ENCODE results near the gene SSTR3.
A peak's percentile ranks its signal among the peaks of the same experiment; 100 is the strongest.
"Not testable (repeated sequence)": the region's sequence is repeated elsewhere in the genome, so short reads cannot be mapped to it uniquely, and the experiment has no call there.

Gene SSTR3

DNA sequence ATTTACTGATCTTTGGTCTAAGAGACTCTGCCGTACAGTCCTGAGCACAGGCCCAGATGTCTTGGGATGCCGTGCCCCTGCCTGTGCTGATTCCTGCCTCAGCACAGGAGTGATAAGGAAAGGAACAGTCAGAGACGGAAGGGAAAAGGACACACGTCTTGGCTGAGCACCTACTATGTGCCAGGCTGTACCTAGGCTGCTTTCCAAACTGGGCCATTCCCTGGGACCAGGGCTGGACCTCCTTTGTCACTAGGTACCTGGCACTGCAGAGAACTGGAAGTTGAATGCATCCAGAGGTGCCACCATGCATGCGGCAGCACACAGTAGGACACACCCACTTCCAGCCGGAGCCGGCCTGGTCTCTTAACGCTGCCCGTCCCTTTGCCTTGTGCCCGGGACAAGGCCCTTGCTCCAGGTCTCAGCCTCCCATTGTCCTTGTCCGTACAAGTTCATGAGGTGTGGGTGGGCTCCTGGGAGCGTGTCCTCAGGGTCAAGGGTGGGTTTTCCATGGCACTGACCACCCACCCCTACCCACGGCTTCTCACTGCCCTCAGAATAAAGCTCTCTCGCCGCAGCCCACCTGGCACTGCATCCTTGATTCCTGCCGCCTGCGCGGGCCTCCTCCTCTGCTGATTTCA is 1.1 kb upstream of the SSTR3 start:
- DNase-seq, result no peak

DNA sequence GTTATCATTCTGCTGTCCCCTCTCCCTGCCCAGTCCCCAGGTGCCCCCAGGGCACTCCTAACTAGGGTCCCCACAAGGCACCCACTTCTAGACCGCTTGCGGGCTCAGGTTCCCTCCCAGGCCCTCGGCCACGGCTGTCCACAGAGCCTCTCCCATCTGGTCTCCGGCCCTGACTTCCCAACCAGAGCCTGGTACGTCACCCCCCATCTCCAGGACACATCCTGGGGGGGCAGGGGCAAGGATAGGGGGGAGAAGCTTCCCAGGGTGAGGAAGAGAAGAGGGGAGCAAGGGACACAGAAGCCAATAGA is 457 bp downstream of the SSTR3 start:
- no peak for DNase-seq

DNA sequence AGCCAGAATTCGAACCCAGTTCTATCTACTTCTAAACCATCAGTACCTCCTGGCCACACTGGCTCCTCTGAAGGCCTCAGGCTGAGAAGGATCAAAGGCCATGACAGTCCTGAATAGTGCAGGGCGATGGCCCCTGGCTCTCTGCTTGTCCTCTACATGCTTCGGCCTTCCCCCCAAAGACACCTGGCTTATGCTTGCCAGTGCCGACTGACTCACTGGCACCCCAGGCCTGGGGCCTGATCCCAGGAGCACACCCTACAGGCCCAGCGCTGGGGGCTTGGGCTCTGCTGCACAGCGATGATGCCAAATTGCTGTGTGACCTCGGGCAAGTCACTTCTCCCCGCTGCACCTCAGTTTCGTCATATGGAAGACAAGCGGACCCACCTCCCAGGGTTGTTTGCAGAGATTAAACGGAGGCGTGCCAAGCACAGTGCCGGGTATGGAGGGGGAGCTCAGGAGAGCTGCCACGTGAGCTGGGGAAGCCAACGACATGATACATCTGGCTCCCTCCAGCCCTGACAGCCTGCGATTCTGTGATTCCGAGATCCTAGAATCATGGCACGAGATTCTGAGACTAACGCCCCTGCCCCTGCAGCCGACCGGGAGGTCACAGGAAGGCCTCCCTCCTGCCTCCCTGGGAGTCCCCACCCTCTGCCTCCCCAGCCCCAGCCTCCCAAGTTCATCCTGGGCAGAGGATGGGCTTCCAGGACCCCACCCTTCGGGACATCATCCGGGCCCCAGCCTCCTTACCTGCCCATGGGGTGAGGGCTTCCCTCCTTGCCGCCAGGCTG is 1.0 kb downstream of the SSTR3 start:
- DNase-seq, result no peak

DNA sequence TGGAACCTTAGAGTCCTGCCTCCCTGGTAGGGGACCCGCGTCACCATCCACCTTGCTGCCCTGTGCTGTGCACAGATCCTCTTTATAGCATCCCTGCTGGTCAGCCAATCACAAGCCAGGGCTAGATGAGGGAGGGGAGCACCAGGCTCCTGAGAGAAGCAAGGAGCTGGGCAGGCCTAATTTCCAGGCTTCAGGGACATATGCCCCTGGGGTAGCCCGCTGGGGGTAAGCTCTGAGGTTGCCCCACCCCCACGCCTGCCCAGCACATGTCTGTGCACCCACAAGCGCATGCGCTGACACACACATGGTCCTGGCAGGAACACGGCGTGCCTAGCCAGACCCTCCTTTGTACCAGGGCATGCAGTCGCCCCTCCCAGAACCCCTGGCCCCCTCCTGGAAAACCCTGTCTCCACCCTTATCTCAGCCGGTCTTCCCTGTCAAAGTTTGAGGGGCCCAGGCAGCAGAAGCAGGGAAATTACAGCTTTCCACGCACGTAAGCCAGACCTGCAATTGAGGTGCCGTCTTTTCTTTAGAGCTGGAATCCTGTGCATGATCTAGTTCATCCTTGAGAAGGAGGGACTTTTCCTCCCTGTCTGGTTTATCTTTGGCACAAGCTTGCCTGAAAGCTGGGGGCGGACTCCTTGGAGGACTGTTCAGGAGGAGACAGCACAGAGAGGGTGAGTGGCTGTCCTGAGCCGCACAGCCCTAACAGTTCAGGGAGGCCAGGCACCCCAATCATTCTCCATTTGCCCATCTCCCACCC is 2.1 kb downstream of the SSTR3 start:
- peak in 2 of 56 donors; percentile 21 to 25 for DNase-seq

DNA sequence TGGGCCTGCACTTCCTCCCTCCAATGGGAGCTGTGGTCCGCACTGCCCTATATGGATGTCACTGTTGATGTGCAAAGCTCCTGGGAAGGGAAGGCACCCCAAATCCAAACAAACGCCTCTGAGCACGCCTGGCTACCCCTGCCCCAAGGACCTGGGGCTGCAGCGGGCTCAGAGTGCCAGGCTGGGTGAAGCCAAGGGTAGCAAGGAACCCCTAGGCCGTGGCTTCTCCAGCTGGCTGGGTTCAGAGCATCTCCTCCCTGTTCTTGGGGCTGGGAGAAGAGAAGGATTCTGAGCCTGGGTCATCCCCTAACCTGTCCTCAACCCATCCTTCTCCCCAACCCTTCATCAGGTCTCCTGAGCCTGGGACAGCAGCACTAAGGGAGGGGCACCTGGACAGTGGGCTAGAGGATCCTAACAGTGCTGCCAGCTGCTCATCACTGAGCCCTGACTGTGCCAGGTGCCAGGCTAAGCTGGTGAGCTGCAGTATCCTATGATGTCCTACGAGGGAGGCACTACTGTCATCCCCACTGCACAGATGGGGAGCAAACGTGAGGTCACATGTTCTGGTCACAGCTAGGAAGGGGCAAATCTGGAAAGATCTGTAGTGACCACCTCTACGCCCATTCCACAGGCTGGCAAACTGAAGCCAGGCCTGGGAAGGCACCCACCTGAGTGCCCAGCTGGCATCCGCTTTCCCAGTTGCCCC is 3.0 kb downstream of the SSTR3 start:
- no peak for DNase-seq

DNA sequence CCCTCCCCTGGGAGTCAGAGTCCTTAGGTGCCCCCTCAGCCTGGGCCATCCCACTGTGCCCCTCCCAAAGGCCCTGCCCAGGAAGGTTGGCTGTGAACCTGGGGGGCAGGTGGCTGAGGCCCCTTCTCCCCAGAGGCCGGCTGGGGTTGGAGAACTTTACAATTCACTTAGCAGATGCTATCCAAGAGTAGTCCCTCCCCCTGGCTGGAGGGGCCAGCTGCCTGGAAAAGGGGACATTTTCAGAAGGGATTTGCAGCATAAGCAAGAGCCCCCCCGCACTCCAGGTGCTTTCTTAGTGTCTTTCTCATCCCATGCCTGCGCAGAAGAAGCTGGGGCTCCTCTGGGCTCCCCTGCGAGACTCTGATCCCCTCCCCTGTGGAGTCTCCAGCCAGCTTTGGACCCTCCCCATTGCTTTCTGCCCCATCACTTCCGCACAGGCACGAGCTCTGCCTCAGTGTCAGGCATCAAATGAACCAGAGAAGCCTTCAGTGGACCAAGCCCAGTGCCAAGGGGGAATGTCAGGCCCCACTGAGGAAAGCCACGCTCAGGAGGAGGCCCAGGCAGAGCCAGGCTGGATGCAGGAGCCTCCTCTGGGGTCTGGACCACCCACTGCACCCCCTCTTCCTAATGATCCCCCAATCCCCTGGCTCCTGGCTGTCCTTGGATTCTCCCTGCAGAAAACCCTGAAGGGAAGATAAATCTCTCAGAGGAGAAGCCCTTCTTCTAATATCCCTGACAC is 3.7 kb downstream of the SSTR3 start:
- DNase-seq, result no peak

DNA sequence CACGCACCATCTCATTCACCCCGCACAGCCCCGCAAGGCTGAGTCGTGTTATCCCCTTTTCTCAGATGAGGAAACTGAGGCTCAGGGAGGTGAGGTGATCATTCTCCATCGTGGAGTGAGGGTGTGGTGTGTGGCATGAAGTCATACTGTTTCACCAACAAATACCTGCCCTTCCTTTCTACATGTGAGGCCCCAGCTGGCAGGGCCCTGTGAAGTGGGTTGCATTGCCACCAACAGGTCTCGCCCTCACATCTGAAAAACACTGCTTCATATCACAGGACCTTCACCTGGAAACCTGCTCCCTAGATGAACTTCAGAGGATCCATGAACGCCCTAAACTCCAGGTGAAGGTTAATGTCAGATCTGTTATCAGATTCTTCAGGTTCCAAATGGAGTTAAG is 4.3 kb downstream of the SSTR3 start:
- DNase-seq, result no peak

DNA sequence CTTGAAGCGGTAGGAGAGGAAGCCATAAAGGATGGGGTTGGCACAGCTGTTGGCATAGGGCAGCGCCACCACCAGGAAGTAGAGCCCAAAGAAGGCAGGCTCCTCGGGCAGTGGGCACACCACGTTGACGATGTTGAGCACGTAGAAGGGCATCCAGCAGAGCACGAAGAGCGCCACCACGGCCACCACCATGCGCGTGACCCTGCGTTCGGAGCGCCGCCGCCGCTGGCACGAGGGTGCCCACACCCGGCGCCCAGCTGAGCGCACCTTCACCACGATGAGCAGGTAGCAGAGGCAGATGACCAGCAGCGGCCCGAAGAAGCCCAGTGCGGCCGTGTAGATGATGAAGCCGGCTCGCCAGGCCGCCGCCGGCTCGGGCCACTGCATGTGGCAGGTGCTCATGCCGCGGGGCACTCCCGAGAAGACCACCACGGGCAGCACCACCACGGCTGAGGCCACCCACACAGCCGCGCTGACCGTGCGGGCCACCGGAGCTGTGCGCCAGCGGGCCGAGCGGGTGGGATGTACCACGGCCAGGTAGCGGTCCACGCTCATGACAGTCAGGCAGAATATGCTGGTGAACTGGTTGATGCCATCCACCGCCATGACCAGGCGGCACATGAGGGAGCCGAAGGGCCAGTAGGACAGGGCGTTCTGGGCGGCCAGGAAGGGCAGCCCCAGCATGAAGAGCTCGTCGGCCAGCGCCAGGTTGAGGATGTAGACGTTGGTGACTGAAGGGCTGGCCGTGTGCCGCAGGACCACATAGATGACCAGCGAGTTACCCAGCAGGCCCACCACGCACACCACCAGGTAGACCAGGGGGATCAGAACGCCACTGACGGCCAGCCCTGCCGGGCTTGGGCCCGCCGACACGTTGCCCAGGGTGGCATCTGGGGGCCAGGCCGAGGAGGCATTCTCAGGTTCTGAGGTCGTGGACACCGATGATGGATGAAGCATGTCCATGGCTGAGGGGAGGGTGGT is 5.1 kb downstream of the SSTR3 start:
- no peak for DNase-seq

DNA sequence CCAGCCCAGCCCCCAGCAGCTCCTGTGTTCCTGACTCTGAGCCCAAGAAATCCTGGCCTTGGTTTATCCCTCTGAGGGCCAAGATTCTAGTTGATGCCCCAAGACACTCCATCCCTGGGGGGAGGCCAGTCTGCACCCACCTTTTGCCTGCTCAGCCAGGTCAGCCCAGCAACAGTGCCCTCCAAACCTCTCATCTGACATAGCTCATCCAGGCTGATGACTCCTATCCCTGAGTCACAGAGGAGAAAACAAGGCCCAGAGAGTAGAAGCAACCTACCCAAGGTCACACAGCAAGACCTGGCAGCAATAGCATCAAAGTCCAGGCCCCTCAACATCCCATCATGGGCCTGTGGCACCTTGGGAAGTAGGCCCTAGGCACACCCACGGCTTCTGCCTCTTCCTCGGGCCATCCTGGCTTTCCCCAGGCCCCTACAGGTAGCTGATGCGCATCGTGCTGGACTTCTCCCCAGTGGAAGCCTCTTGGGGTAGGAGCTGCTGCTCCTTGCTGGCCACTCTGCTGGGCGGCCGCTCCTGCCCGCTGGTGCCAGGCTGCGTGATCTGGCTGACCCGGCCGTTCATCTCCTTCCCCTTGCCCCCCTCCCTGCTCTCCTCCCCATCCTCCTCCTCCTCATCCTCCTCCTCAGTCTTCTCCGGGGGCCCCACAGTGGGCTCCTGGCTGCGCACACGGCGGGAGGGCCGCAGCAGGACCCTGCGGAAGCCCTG is 6.0 kb downstream of the SSTR3 start:
- DNase-seq, result no peak

DNA sequence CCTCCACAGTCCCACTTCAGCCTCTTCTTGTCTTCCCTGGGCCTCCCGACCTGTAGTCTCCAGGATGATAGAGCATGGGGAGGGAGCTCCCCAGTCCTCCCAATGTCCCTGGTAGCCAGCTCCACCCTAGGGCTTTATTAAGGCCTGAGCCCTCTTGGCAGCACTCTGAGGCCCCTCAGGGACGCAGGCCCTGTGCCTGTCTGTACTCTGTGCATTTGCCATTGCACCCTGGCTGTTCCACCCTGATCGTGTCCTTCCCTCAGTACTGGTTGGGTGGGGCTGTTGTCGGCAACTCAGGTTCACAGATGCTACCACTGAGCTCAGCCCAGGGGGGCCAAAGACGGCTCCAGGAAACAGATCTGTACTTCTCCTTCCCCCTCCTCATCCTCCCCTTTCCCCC is 7.2 kb downstream of the SSTR3 start:
- DNase-seq, result no peak

DNA sequence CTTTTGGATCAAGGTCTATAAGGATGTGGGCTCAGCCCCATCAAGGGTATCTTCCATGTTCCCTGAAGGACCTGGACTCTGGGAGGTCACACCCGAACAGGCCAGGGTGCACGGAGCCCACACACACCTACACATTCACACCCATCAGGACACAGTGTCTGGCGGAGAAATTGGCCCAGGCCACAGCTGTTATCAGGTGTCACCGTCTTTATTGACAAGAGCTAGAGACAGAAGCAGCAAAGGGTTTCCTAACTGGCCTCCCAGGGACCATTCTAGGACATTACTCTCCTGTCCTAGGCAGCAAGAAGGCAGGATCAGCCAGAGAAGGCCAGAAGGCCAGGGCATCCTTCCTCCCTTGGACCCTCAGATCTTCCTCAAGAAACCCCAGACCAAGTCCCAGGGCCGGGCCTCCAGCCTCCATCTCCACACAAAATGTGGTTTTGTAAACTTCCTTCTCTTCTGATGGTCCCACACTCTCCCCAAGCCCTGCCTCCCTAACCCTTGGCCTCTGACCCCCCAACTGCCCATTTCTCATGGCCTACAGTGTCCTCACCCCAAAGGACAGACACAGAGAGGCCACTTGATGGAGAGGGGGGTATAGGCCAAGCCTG is 8.1 kb downstream of the SSTR3 start:
- no peak for DNase-seq

DNA sequence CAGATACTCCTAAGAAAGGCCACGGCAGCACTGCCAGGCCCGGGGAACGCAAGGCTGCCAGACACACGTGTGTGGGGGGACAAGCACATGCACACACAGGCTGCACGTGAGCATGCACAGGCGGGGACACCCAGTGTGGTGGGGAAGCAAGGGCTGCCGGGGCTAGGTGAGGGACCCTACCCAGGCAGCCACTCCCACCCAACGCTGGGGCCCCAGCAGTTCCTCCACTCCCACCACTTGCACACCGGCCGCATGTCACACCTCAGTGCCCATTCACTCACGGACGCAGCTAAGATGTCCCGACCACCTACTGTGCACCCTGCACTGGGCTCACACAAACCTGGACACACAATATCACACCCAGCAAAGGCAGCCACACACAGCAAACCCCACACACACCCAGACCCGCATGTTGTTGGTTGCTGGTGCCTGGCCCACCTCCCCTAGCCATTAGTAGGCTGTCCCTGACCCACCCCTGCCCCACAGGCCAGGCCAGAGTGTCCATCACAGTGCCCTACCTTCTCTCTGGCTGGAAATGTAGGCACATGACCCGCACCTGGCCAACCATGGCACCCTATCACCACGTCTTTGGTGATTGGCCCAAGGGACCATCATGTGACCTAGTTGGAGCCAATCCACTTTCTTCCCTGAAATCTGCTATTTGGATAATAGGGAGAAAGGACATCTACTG is 8.8 kb downstream of the SSTR3 start:
- DNase-seq, result no peak

DNA sequence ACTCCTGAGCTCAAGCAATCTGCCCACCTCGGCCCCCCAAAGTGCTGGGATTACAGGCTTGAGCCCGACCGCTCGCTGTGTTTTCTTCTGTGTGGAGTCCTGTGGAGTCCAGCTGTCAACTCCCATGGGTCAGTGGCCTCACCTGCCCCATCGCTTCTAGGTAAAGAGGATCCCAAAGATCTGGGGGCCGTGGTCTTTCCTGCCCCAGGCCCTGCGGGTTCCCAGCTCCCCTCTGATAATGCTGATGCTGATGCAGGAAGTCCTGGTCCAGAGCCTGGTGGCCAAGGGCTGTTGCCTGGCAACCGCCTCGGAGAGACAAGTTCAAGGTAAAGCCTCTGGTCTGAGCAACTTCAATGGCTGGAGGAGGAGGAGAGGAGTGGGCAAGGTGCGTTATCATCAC is 9.6 kb downstream of the SSTR3 start:
- no peak for DNase-seq

DNA sequence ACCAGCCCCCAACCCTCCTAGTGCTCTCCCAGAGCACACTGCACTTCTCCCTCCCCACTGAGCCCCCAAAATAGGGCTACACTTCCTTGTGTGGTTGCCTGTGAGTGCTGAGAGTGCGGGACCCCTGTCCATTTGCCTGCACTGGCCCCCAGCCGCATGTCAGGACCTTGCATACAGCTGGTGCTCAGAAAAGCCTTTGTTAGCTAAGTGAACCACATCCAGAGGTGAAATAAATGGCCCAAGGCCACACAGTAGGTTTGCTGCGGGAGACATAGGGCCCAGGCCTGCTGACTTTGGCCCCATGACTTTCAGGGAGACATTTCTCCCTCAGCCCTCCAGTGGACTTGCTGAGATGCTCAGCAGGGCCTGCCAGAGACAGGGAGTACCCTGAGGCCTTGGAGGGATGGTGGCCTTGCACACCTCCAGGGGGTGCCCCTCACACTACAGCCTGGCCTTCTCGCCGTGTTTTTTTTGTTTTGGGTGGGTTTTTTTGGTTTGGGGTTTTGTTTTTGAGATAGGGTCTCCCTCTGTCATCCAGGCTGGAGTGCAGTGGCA is 10.2 kb downstream of the SSTR3 start:
- DNase-seq, result no peak

DNA sequence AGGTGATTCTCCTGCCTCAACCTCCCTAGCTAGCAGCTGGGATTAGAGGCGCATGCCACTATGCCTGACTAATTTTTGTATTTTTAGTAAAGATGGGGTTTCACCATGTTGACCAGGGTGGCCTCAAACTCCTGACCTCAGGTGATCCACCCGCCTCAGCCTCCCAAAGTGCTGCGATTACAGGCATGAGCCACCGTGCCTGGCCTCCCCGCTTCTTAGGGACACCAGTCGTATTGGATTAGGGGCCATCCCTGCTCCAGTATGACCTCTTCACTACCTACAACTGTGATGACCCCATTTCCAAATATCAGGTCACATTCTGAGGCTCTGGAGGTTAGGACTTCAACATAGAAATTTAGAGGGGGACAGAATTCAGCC is 10.8 kb downstream of the SSTR3 start:
- DNase-seq, result not testable (repeated sequence)

DNA sequence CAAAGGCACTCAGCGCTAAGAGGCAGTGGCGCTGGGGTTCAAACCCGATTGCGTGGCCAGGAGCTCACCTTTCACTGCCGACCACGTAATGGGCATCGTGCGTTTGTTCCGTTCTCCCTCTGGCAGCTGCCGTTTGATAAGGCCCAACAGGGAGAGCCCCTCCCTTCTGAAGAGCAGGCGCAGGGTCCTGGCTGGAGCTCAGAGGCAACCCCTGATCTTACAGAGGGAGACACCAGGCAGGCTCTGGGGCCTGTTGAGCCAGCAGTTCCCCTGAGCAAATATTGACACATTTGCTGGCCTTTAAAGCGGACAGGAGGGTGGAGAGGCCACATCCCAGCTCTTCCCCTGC is 12.5 kb downstream of the SSTR3 start:
- DNase-seq, result no peak

DNA sequence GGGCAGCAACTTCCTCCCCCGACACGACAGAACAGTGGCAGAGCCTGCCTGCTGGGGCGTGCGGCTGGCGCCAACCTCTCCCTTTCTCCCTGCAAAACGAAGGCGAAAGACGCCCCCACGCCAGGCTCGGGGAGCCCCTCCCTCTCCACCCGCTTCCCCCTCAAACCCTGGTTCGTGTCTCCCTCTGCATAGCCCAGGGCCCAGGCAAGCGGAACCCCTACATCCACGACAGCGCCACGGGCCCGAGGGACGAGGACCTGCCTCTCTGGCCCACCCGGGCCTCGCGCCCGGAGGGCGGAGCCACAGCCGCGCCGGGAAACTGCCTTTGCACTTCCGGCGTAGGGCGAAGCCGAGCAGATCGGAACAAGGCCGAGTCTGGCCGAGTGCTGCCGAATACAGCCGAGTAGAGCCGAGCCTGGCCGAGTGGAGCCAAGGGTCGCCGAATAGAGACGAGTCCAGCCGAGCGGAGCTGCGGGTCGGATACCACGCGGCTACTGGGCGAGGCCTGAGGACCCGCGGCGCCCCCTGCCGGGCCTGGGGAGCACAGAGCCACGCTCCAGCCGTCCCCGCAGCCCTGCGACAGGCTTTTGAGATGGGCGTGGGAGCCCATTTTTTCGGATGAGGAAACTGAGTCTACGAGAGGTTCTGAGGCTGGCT is 13.0 kb downstream of the SSTR3 start:
- DNase-seq, result peak in 55 of 56 donors; percentile 72 to 99 (median 97)
